Measurements from ENCODE around the gene B9D1.

B9D1 gene

DNA sequence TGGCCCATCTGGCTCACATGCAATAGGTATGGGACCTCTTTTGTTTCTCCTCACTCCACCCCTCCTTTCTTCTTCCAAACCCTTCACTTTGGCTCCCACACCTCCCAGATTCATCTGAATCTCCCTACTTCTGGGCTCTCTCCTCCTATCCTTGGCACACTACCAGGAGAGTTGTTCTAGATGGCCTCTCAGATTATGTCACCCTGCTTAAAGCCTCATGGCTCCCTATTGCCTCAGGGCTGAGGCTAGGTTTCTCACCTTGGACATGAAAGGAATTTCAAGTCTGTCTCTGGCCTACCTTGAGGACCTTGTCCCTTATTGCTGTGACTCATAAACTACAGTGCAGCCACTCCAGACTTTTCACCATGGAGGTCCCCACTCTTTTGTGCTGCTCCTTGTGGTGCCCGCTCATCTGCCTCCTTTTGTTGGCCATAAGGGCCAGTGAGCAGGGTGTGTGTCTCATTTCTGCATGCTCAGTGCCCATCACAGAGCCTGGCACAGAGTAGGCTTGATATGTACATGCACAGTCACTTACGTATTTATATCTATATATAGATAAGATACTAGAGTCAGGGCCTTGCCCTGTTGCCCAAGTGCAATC, 25.5 kb upstream of the B9D1 start:
- TF ChIP-seq, protein P1, sequence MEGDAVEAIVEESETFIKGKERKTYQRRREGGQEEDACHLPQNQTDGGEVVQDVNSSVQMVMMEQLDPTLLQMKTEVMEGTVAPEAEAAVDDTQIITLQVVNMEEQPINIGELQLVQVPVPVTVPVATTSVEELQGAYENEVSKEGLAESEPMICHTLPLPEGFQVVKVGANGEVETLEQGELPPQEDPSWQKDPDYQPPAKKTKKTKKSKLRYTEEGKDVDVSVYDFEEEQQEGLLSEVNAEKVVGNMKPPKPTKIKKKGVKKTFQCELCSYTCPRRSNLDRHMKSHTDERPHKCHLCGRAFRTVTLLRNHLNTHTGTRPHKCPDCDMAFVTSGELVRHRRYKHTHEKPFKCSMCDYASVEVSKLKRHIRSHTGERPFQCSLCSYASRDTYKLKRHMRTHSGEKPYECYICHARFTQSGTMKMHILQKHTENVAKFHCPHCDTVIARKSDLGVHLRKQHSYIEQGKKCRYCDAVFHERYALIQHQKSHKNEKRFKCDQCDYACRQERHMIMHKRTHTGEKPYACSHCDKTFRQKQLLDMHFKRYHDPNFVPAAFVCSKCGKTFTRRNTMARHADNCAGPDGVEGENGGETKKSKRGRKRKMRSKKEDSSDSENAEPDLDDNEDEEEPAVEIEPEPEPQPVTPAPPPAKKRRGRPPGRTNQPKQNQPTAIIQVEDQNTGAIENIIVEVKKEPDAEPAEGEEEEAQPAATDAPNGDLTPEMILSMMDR (IDR thresholded peaks at IDR 0.05; ENCODE audit: low read depth, low read length), result no peak
- peak; percentile 53 for DNase-seq (ENCODE audit: extremely low read depth, low read depth)

DNA sequence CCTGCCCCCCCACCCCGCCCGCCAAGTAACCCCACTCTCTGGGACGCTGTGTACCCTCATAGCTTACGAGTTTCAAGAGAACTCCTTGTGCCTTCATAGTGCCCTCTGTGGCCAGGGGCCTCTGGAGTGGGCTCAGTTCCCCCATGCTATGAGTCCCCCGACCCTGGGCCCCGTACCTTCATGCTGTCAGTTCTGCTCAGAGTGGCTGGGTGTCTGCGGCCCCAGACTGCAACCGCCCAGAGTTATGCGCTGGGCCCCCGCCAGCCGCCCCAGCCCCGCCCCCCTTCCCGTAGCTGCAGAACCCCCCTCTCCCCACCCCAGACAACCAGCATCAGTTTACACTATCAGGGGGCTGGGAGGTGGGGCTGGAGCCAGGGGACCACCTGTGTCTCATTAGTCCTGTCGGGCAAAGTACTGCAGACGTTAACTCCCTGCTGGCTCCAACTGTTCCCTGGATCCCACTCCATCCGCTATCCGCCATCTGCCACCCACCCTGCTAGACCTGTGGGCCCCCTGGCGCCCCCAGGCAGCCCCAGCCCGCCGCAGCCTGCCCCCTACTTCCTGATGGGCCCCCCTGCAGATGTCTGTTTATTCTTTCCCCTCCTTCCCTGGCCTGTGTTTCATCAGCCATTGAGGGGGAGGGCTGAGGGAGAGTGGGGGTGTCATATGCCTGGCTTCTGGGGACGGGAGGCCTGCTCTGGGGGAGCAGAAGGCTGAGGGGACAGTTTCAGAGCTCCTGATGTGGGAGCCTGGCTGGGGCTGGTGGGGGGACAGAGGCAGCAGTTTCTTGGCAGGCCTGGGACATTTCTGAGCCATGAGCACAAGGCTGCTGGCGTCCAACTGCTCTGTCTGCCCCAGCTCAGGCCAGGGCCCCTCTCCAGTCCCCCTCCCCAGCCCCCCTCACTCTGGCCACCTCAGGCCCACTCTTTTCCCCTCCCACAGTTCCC, 24.7 kb upstream of the B9D1 start, which contains the start of gene MFAP4:
MFAP4 (minus strand) TSS at position 217 of the 947 bp plus-strand sequence; CDS start at position 182, 35 bp downstream.
- DNase-seq (ENCODE audit: extremely low read depth, low read depth), result peak; percentile 91
- TF ChIP-seq, protein P1 (IDR thresholded peaks at IDR 0.05; ENCODE audit: low read depth, low read length), result no peak

DNA sequence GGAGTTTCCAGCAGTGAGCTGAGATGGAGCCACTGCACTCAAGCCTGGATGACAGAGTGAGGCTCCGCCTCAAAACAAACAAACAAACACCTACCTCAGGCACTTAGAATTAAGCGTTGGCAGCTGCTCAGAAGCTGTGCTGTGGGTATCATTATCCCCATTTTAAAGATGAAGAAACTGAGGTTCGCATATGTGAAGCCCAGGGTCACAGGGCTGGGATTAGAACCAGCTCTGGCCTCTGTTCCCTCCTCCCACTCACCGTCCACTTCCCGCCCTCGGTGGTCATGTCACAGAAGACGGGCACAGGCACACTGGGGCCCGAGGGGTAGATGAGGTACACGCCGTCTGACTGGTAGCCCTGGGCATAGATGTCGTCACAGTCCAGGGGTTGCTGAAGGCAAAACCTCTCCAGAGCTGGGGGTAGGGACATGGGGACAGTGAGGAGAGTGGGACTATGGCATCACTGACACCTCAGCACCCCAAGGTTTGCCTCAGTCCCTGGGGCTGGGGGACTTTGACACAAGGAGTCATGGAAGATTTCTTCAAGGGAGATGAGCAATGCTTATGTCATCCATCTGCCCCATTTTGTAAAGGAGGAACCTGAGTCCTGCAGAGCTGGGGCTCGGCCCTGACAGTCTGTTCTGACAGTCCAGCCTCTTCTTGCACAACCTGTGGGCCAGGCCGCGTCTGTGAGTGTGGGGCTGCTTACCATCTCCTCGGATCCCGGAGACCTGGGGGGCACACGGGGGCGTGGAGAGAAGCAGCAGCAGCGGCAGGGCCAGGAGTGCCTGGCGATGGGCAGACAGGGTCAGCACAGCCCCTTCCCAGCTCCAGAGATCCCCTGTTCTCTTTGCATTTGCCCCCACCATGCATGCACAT, 23.8 kb upstream of the B9D1 start:
- peak; percentile 48 for DNase-seq (ENCODE audit: extremely low read depth, low read depth)

DNA sequence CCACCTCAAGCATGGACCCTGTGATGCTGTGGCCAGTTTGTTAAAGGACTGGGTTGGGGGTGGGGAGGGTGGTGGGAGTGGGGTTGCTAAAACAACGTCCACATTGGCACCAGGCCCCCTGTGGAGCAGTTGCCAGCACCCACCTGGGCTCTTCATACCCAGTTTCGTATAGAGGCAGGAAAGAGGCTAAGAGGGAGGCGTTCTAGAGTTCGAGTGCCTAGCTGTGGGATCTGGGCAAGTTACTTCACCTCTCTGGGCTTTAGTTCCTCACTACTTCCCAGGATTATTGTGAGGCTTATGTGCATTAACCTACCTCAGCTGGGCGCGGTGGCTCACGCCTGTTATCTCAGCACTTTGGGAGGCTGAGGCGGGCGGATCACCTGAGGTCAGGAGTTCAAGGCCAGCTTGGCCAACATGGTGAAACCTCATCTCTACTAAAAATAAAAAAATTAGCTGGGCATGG, 23.0 kb upstream of the B9D1 start:
- DNase-seq (ENCODE audit: extremely low read depth, low read depth), result no peak
- TF ChIP-seq, protein P1 (IDR thresholded peaks at IDR 0.05; ENCODE audit: low read depth, low read length), result no peak

More for the DNA sequence above, 23.8 kb upstream of the B9D1 start:
- TF ChIP-seq, protein P1 (IDR thresholded peaks at IDR 0.05; ENCODE audit: low read depth, low read length), result no peak

DNA sequence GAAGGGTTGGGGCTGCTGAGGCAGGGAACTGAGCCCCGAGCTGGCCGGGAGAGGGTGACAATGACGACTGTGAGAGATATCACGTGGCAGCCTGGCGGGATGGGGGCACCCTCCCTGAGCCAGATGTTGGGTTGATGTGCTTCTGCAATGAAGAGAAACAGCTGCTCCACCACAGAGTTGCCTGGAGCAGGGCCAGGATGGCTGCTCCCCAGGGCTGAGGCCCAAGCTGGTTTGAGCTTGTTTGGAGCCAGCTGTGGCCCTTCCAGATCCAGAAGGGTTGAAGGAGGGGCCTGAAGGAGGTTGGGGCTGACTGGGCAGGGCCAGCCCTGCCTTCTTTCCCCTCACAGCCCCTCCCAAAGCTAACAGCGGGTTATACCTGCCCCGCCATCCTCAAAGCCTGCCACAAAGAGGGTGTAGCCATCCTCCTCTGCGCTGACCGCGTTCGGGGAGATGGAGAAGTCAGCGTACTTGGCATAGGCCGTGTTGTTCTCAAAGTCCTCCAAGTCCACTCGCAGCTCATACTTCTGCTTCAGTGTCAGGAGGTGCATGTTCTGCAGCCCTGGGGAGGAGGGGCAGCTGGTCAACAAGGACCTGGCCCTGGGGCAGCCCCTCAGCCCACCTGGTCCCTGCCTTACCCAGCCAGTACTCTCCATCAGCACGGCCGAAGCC, 22.3 kb upstream of the B9D1 start:
- DNase-seq (ENCODE audit: extremely low read depth, low read depth), result peak; percentile 90
- TF ChIP-seq, protein P1 (IDR thresholded peaks at IDR 0.05; ENCODE audit: low read depth, low read length), result no peak

GRCh38 chr17:19383681-19384470, 21.4 kb upstream of the B9D1 start:
- TF ChIP-seq, protein P1 (IDR thresholded peaks at IDR 0.05; ENCODE audit: low read depth, low read length), result no peak; the same call in 1 of the 2 replicates
- DNase-seq (ENCODE audit: extremely low read depth, low read depth), result no peak

Data from AG09319 (cell line).